LNCaP clone FGC (cell line): Measurements from ENCODE around the gene EYA3.
A peak's percentile ranks its signal among the peaks of the same experiment; 100 is the strongest.

Experiments
- DNase-seq: peaks from one replicate; pipeline ENCODE4 v3.0.0-alpha.2; 2011; ENCODE audit warnings: low read depth
- H3K4me3 ChIP-seq: 2 replicates; pipeline ENCODE4 v1.5.1; 2011; ENCODE audit warnings: mild to moderate bottlenecking, low read depth, low read length, control low read depth
- TF ChIP-seq, protein P1 (sequence below): IDR thresholded peaks from 2 replicates; pipeline ENCODE4 v1.5.1; 2012; ENCODE audit warnings: mild to moderate bottlenecking; ENCODE audit not compliant: control insufficient read depth, insufficient read depth; ENCODE audit errors: extremely low read depth

The EYA3 gene

DNA sequence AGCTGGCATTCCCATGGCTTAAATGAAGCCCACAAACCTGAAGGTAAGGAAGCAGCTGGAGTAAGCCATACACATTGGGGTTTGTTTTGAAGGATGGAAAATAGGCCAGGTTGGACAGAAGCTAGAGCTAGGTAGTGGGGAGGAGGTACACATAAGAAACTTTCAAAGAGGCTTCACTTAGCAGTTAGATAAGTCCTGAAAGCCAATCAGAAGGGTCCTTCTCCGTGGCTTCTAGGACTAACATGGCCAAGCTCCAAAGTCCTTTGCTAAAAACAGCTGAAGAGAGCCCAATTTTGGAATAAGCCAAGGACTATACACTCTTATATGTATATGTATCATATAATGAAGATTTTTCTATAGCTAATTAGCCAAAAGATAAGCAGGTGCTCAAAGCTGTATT lies 1.8 kb downstream of the EYA3 start:
- TF ChIP-seq, protein P1, sequence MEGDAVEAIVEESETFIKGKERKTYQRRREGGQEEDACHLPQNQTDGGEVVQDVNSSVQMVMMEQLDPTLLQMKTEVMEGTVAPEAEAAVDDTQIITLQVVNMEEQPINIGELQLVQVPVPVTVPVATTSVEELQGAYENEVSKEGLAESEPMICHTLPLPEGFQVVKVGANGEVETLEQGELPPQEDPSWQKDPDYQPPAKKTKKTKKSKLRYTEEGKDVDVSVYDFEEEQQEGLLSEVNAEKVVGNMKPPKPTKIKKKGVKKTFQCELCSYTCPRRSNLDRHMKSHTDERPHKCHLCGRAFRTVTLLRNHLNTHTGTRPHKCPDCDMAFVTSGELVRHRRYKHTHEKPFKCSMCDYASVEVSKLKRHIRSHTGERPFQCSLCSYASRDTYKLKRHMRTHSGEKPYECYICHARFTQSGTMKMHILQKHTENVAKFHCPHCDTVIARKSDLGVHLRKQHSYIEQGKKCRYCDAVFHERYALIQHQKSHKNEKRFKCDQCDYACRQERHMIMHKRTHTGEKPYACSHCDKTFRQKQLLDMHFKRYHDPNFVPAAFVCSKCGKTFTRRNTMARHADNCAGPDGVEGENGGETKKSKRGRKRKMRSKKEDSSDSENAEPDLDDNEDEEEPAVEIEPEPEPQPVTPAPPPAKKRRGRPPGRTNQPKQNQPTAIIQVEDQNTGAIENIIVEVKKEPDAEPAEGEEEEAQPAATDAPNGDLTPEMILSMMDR: no peak
- peak overlapping the region; percentile 89 for H3K4me3 ChIP-seq
- no peak for DNase-seq

DNA sequence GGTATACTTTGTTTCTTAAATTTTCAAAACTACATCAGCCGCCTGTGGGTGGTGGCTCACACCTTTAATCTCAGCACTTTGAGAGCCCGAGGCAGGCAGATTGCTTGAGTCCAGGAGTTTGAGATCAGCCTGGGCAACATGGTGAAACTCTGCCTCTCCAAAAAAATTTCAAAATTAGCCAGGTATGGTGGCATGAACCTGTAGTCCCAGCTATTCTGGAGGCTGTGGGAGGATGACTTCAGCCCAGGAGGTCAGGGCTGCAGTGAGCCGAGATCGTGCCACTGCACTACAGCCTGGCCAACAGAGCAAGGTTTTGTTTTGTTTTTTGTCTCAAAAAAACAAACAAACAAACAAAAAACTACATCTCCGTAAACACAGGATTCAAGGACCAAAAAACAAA lies 3.3 kb downstream of the EYA3 start:
- TF ChIP-seq, protein P1: no peak
- DNase-seq: no peak
- no peak overlapping the region for H3K4me3 ChIP-seq

DNA sequence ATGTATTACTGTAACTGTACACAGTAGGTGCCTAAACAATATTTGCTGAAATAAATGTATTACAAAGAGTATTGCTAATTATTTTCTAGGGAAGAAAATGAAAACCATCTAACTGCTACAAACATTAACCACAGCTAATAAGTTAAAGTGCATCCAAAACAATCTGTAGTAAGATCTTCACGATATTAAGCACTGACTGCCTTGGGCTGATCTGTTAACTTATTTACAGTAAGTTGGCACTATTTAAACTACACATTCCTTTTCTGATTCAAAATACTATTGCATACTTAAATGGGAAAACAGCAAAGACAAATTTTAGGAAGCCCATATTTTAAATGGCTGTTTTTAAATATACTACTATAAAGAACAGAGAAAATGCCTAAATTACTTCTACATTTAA lies 4.5 kb downstream of the EYA3 start:
- TF ChIP-seq, protein P1: no peak
- no peak overlapping the region for H3K4me3 ChIP-seq
- no peak for DNase-seq

DNA sequence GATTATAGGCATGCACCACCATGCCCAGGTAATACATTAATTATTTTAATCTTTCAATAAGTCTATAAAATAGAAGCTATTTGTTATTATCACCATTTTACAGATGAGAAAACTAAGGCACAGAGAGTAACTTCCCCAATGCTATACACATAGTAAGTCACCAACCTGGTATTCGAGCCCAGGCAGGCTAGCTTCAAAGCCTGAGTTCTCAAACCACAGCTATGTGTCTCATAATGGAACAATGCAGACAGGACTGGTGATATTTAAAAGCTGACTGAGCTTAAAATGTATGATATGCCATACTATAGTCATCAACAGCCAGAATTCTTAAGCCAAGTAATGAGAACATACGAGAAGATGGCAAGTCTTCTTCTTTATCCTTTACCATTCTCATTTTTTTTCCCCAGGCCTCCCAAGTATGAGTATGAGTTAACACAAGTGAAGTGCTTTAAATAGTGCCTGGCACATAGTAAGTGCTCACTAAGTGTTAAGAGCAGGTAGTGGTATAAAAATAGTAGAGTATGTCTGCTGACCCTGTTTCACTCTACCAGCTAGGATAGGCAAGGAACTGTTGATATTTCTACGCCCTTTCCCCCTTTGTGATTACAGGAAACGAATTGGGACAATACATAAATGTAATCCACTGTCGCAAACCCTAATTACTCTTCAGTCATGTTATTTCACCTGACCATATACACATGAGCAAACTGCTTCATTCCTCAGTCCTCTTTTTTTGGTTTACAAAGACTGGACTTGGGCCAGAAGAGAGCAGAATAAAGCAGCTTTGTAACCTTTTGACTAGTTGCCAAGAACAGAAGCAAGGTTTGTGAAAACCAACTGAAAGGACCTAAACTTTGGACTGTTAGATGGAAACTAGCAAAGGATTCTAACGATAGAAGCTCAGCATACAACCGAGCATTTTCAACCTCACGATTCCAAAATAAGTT lies 9.5 kb downstream of the EYA3 start:
- no peak overlapping the region for H3K4me3 ChIP-seq
- DNase-seq: no peak
- TF ChIP-seq, protein P1: no peak

DNA sequence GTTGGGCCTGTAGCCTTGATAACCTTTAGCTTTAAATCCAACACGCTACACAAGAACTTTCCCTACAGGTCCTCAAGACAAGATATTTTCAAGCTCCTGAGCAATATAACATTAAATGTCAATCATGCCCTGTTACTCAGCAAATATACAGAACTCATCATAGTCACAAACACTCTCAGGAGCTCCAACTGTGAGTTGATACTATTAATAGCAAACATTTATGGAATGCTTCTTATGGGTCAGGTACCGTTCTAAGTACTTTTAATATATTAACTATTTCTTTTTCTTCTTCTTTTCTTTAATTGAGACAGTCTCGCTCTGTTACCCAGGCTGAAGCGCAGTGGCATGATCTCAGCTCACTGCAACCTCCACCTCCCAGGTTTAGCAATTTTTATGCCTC lies 10.1 kb downstream of the EYA3 start:
- TF ChIP-seq, protein P1: no peak
- no peak overlapping the region for H3K4me3 ChIP-seq
- DNase-seq: no peak

DNA sequence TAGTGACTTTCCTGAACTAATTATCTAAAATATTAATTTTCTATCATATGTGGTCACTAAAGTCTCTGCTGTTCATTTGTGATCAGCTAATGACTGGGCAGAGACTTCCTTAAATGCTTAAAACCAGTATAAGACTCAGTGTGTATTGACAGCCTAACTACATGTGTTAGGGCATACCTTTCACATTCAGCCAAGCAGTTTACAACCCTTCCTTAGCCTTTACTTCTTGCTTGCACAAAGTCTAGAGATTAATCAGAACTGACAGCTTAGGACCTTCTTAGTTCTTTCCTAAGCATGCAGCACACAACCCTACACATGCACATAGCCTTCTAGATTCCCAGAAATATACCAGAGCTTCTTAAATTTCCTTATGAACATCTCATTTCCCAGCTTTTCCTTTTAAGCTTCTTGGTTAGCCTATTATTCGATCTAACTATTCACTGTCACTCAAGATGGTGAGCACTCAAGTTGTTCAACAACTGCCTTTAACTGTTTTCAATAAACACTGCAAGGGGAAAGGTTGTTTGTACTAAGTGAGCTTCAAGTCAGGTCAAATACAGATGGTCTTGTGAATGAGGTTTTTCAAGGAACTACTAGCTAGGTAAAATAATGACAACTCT lies 13.4 kb downstream of the EYA3 start:
- no peak overlapping the region for H3K4me3 ChIP-seq
- DNase-seq: no peak
- TF ChIP-seq, protein P1: no peak

DNA sequence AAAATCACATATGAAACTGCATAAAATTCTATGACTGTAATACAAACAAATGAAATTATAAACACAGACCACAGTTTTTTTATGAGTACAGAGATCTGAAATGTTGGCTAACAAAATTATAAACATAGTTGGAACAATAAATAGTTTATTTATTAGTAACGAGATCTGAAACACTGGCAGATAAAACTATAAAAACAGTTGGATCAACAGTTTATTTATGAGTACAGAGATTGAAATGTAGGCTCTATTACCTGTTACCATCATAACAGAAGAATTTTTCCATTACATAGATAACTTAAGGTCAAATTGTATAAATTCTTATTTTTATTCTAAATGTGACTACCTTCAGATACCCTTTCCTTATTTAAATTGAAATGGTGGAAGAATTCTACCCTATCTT lies 14.5 kb downstream of the EYA3 start:
- TF ChIP-seq, protein P1: no peak
- no peak overlapping the region for H3K4me3 ChIP-seq
- DNase-seq: peak; percentile 47
